ENCODE data around the gene ORAI1. TPM values are rescaled to one million over a fixed set of nuclear protein-coding genes. Genes with fewer than 3 reads are reported as not detected.
"Not testable (repeated sequence)": the region's sequence is repeated elsewhere in the genome, so short reads cannot be mapped to it uniquely, and the experiment has no call there.

ORAI1 gene
- total and polyA plus RNA-seq, 11 donors, result 4.5 to 18.8 (median 9.5) TPM

- no peaks in the 10 kb centered on the region for H3K36me3 ChIP-seq
- no peaks in the 10 kb centered on the region for H3K27me3 ChIP-seq
- WGBS, 4 donors, result 90 to 96% (median 94%) methylated on average over 5 of the region's 5 CpGs
- no peak for DNase-seq
- H3K27ac ChIP-seq, result peak overlapping the region in 3 of 12 donors; percentile 55 to 98 (median 94)
- no peaks in the 10 kb centered on the region for H3K9me3 ChIP-seq
- peak overlapping the region in 6 of 12 donors; percentile 62 to 89 (median 76) for H3K4me3 ChIP-seq
- peaks cover 0 to 73% (median 34%) of the 10 kb centered on the region in 12 donors for H3K4me1 ChIP-seq
- no peak for TF ChIP-seq POLR2A (IDR thresholded peaks at IDR 0.05)
- no peak for TF ChIP-seq CTCF (IDR thresholded peaks at IDR 0.05)
- intact Hi-C loops (cut with DNase I), result loop anchor here in 9 of 10 donors (2.0 to 10.0 kb wide), 8 partner anchors 30 to 131 kb away; partner anchors contain the start of gene KDM2B (in 2 of the 9)
- ATAC-seq, result no peak
Measured at GRCh38 chr12:121628536-121628935, 2.2 kb downstream of the ORAI1 start.

- Histone ChIP-seq H3K9me3 (no peaks in the 10 kb centered on the region), H3K27ac (peak overlapping the region in 2 of 12 donors; percentile 55 to 98), H3K4me3 (no peak overlapping the region), H3K27me3 (no peaks in the 10 kb centered on the region), H3K4me1 (peaks cover 0 to 60% (median 25%) of the 10 kb centered on the region in 12 donors), H3K36me3 (no peaks in the 10 kb centered on the region)
- TF ChIP-seq POLR2A (IDR thresholded peaks at IDR 0.05) (no peak), CTCF (IDR thresholded peaks at IDR 0.05) (no peak)
- intact Hi-C loops (cut with DNase I), result loop anchor here in 2 of 10 donors (5.0 kb wide), 2 partner anchors 36 to 46 kb away; partner anchors contain the start of gene MORN3 (in 1 of the 2)
- WGBS, 4 donors, result 92 to 94% (median 94%) methylated on average over 7 of the region's 7 CpGs
- ATAC-seq (no peak), DNase-seq (no peak)
Measured at GRCh38 chr12:121630791-121631355, 4.5 kb downstream of the ORAI1 start.

GRCh38 chr12:121632069-121632970 is 6.0 kb downstream of the ORAI1 start:
- H3K9me3 ChIP-seq, result no peaks in the 10 kb centered on the region
- 72 to 75% (median 72%) methylated on average over 11 of the region's 11 CpGs for WGBS, 4 donors
- H3K4me3 ChIP-seq, result no peak overlapping the region
- no peaks in the 10 kb centered on the region for H3K27me3 ChIP-seq
- DNase-seq, result no peak
- ATAC-seq, result peak in 1 of 4 donors; percentile 11
- H3K27ac ChIP-seq, result no peak overlapping the region
- peaks cover 0 to 68% (median 21%) of the 10 kb centered on the region in 12 donors for H3K4me1 ChIP-seq
- no peaks in the 10 kb centered on the region for H3K36me3 ChIP-seq
- intact Hi-C loops (cut with DNase I), result loop anchor here in 2 of 10 donors (5.0 kb wide), 2 partner anchors 35 to 45 kb away; partner anchors contain the start of gene MORN3 (in 1 of the 2)
- TF ChIP-seq POLR2A (IDR thresholded peaks at IDR 0.05), result no peak
- TF ChIP-seq CTCF (IDR thresholded peaks at IDR 0.05), result no peak

- WGBS, 4 donors, result 94 to 100% (median 97%) methylated on average over 4 to 7 of the region's 11 CpGs
- intact Hi-C loops (cut with DNase I), result loop anchor here in 2 of 10 donors (5.0 kb wide), 2 partner anchors 33 to 43 kb away; partner anchors contain the start of gene MORN3 (in 1 of the 2)
- not testable (repeated sequence) for DNase-seq, H3K36me3 ChIP-seq, H3K9me3 ChIP-seq, H3K4me3 ChIP-seq, H3K27ac ChIP-seq, ATAC-seq, H3K27me3 ChIP-seq
- peaks cover 0 to 63% (median 16%) of the 10 kb centered on the region in 12 donors for H3K4me1 ChIP-seq
Measured at GRCh38 chr12:121633833-121634196, 7.5 kb downstream of the ORAI1 start.

Measured in heart left ventricle (tissue), 16 donors.